Measurements from ENCODE around the gene KYNU. TPM values are rescaled to one million over a fixed set of nuclear protein-coding genes. Genes with fewer than 3 reads are reported as not detected.
"Not testable (repeated sequence)": the region's sequence is repeated elsewhere in the genome, so short reads cannot be mapped to it uniquely, and the experiment has no call there.

Gene KYNU
- total RNA-seq, 2 donors from 2014 or later, result 0.56 TPM; not detected in 1

GRCh38 chr2:142944721-142945120, 67.3 kb downstream of the KYNU start:
- H3K9me3 Mint-ChIP-seq, result peaks cover under 1% of the 10 kb centered on the region
- H3K27me3 Mint-ChIP-seq, result peaks cover 0 to 4% of the 10 kb centered on the region in 2 donors
- no peak overlapping the region for H3K4me3 Mint-ChIP-seq
- H3K4me1 Mint-ChIP-seq (ENCODE audit: low read depth in 2 of 2), result no peaks in the 10 kb centered on the region
- no peaks in the 10 kb centered on the region for H3K36me3 Mint-ChIP-seq
- DNase-seq (ENCODE audit: low spot score), result no peak
- ATAC-seq, result no peak
- no peak overlapping the region for H3K27ac Mint-ChIP-seq

- no peaks in the 10 kb centered on the region for H3K4me1 Mint-ChIP-seq (ENCODE audit: low read depth in 2 of 2)
- no peaks in the 10 kb centered on the region for H3K36me3 Mint-ChIP-seq
- peaks cover 0 to 10% of the 10 kb centered on the region in 2 donors for H3K27me3 Mint-ChIP-seq
- ATAC-seq (no peak), DNase-seq (ENCODE audit: low spot score) (no peak)
- no peak overlapping the region for H3K27ac Mint-ChIP-seq
- no peak overlapping the region for H3K4me3 Mint-ChIP-seq
- peaks cover 6% of the 10 kb centered on the region for H3K9me3 Mint-ChIP-seq
Observed at GRCh38 chr2:142946941-142947340, 69.5 kb downstream of the KYNU start.

- H3K27me3 Mint-ChIP-seq, result not testable (repeated sequence)
Observed at GRCh38 chr2:142948723-142949122, 71.3 kb downstream of the KYNU start.

GRCh38 chr2:142950323-142950722, 72.9 kb downstream of the KYNU start:
- DNase-seq (ENCODE audit: low spot score); H3K27me3 Mint-ChIP-seq; H3K36me3 Mint-ChIP-seq; H3K9me3 Mint-ChIP-seq; H3K4me3 Mint-ChIP-seq; H3K4me1 Mint-ChIP-seq (ENCODE audit: low read depth in 2 of 2); H3K27ac Mint-ChIP-seq; ATAC-seq: not testable (repeated sequence)

More at GRCh38 chr2:142948723-142949122, 71.3 kb downstream of the KYNU start:
- not testable (repeated sequence) for H3K4me3 Mint-ChIP-seq; H3K27ac Mint-ChIP-seq; H3K9me3 Mint-ChIP-seq; H3K4me1 Mint-ChIP-seq (ENCODE audit: low read depth in 2 of 2); DNase-seq (ENCODE audit: low spot score); H3K36me3 Mint-ChIP-seq; ATAC-seq

- no peak overlapping the region for H3K27ac Mint-ChIP-seq
- no peak for DNase-seq (ENCODE audit: low spot score)
- no peak overlapping the region for H3K4me3 Mint-ChIP-seq
- H3K4me1 Mint-ChIP-seq (ENCODE audit: low read depth in 2 of 2), result no peaks in the 10 kb centered on the region
- H3K36me3 Mint-ChIP-seq, result no peaks in the 10 kb centered on the region
- H3K9me3 Mint-ChIP-seq, result peaks cover 6% of the 10 kb centered on the region
- H3K27me3 Mint-ChIP-seq, result peaks cover 6 to 7% of the 10 kb centered on the region in 2 donors
- ATAC-seq, result no peak
Observed at GRCh38 chr2:142951190-142952007, 73.9 kb downstream of the KYNU start.

- DNase-seq (ENCODE audit: low spot score) (no peak), ATAC-seq (no peak)
- Mint-ChIP-seq H3K4me3 (no peak overlapping the region), H3K27me3 (peaks cover 6 to 7% of the 10 kb centered on the region in 2 donors), H3K27ac (no peak overlapping the region), H3K9me3 (peaks cover 6% of the 10 kb centered on the region), H3K36me3 (no peaks in the 10 kb centered on the region), H3K4me1 (ENCODE audit: low read depth in 2 of 2) (no peaks in the 10 kb centered on the region)
Observed at GRCh38 chr2:142952018-142952417, 74.6 kb downstream of the KYNU start.

GRCh38 chr2:142952793-142953494, 75.5 kb downstream of the KYNU start:
- ATAC-seq (no peak), DNase-seq (ENCODE audit: low spot score) (no peak)
- no peaks in the 10 kb centered on the region for H3K36me3 Mint-ChIP-seq
- peaks cover 6% of the 10 kb centered on the region for H3K9me3 Mint-ChIP-seq
- no peak overlapping the region for H3K27ac Mint-ChIP-seq
- H3K4me3 Mint-ChIP-seq, result no peak overlapping the region
- H3K27me3 Mint-ChIP-seq, result peaks cover 6 to 14% of the 10 kb centered on the region in 2 donors
- no peaks in the 10 kb centered on the region for H3K4me1 Mint-ChIP-seq (ENCODE audit: low read depth in 2 of 2)

- Mint-ChIP-seq H3K36me3 (no peaks in the 10 kb centered on the region), H3K4me3 (no peak overlapping the region), H3K27me3 (peaks cover 6 to 14% of the 10 kb centered on the region in 2 donors), H3K27ac (no peak overlapping the region), H3K9me3 (peaks cover 6% of the 10 kb centered on the region), H3K4me1 (ENCODE audit: low read depth in 2 of 2) (no peaks in the 10 kb centered on the region)
- DNase-seq (ENCODE audit: low spot score), result no peak
- no peak for ATAC-seq
Observed at GRCh38 chr2:142954493-142954892, 77.0 kb downstream of the KYNU start.

GRCh38 chr2:142957144-142957543, 79.7 kb downstream of the KYNU start:
- H3K9me3 Mint-ChIP-seq, result no peaks in the 10 kb centered on the region
- no peak for ATAC-seq
- H3K36me3 Mint-ChIP-seq, result no peaks in the 10 kb centered on the region

GRCh38 chr2:142961202-142961601, 83.7 kb downstream of the KYNU start:
- Mint-ChIP-seq H3K9me3 (no peaks in the 10 kb centered on the region), H3K36me3 (no peaks in the 10 kb centered on the region), H3K4me1 (ENCODE audit: low read depth in 2 of 2) (no peaks in the 10 kb centered on the region), H3K27me3 (peaks cover 0 to 12% of the 10 kb centered on the region in 2 donors), H3K4me3 (no peak overlapping the region), H3K27ac (no peak overlapping the region)
- DNase-seq (ENCODE audit: low spot score) (no peak), ATAC-seq (no peak)

More at GRCh38 chr2:142957144-142957543, 79.7 kb downstream of the KYNU start:
- H3K4me1 Mint-ChIP-seq (ENCODE audit: low read depth in 2 of 2), result no peaks in the 10 kb centered on the region
- no peak overlapping the region for H3K4me3 Mint-ChIP-seq
- no peak for DNase-seq (ENCODE audit: low spot score)
- H3K27ac Mint-ChIP-seq, result no peak overlapping the region
- peaks cover 0 to 14% of the 10 kb centered on the region in 2 donors for H3K27me3 Mint-ChIP-seq

GRCh38 chr2:142965443-142965842, 88.0 kb downstream of the KYNU start:
- no peaks in the 10 kb centered on the region for H3K36me3 Mint-ChIP-seq
- H3K4me3 Mint-ChIP-seq, result no peak overlapping the region
- no peaks in the 10 kb centered on the region for H3K9me3 Mint-ChIP-seq
- DNase-seq (ENCODE audit: low spot score) (no peak), ATAC-seq (no peak)
- no peaks in the 10 kb centered on the region for H3K4me1 Mint-ChIP-seq (ENCODE audit: low read depth in 2 of 2)
- H3K27me3 Mint-ChIP-seq, result peaks cover 2 to 5% of the 10 kb centered on the region in 2 donors
- H3K27ac Mint-ChIP-seq, result no peak overlapping the region

GRCh38 chr2:142966284-142966683, 88.8 kb downstream of the KYNU start:
- ATAC-seq (no peak), DNase-seq (ENCODE audit: low spot score) (no peak)
- no peak overlapping the region for H3K4me3 Mint-ChIP-seq
- H3K27ac Mint-ChIP-seq, result no peak overlapping the region
- H3K9me3 Mint-ChIP-seq, result no peaks in the 10 kb centered on the region
- H3K36me3 Mint-ChIP-seq, result no peaks in the 10 kb centered on the region
- H3K27me3 Mint-ChIP-seq, result peaks cover 2 to 5% of the 10 kb centered on the region in 2 donors
- H3K4me1 Mint-ChIP-seq (ENCODE audit: low read depth in 2 of 2), result no peaks in the 10 kb centered on the region

- Mint-ChIP-seq H3K9me3 (no peaks in the 10 kb centered on the region), H3K27ac (no peak overlapping the region), H3K4me1 (ENCODE audit: low read depth in 2 of 2) (no peaks in the 10 kb centered on the region), H3K36me3 (no peaks in the 10 kb centered on the region), H3K27me3 (peaks cover 2 to 5% of the 10 kb centered on the region in 2 donors), H3K4me3 (no peak overlapping the region)
- DNase-seq (ENCODE audit: low spot score) (no peak), ATAC-seq (no peak)
Observed at GRCh38 chr2:142967060-142967459, 89.6 kb downstream of the KYNU start.

GRCh38 chr2:142973160-142973821, 95.8 kb downstream of the KYNU start:
- no peak overlapping the region for H3K4me3 Mint-ChIP-seq
- H3K36me3 Mint-ChIP-seq, result no peaks in the 10 kb centered on the region
- no peaks in the 10 kb centered on the region for H3K27me3 Mint-ChIP-seq
- no peak for DNase-seq (ENCODE audit: low spot score)
- no peak for ATAC-seq
- no peaks in the 10 kb centered on the region for H3K9me3 Mint-ChIP-seq
- no peak overlapping the region for H3K27ac Mint-ChIP-seq
- peaks cover 0 to 3% of the 10 kb centered on the region in 2 donors for H3K4me1 Mint-ChIP-seq (ENCODE audit: low read depth in 2 of 2)
